Ishikawa (cell line): ENCODE data around the gene ANTXR1.

ENCODE experiments used
- CREB1 ChIP-seq: IDR thresholded peaks from 2 replicates; pipeline ENCODE4 v1.6.1; 2012; ENCODE audit warnings: low read depth
- EP300 ChIP-seq: IDR thresholded peaks from 2 replicates; pipeline ENCODE4 v1.6.1; 2012; ENCODE audit warnings: borderline replicate concordance
- RAD21 ChIP-seq: IDR thresholded peaks from 2 replicates; pipeline ENCODE4 v1.6.1; 2012; ENCODE audit warnings: low read depth
- TEAD4 ChIP-seq: IDR thresholded peaks from 2 replicates; pipeline ENCODE4 v1.6.1; 2012
- TF ChIP-seq, protein P1 (sequence below): IDR thresholded peaks from 2 replicates; pipeline ENCODE4 v1.6.1; 2012

- TF ChIP-seq RAD21 (no peak), EP300 (no peak), CREB1 (no peak), TEAD4 (no peak)
- TF ChIP-seq, protein P1, sequence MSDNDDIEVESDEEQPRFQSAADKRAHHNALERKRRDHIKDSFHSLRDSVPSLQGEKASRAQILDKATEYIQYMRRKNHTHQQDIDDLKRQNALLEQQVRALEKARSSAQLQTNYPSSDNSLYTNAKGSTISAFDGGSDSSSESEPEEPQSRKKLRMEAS, result no peak
Observed at GRCh38 chr2:69157441-69157840, 144.5 kb downstream of the ANTXR1 start.
